ENCODE measurements around the gene FOXJ1. TPM values are rescaled to one million over a fixed set of nuclear protein-coding genes. Genes with fewer than 3 reads are reported as not detected.

FOXJ1 gene
- total RNA-seq, 1 donor from 2014 or later = not detected

DNA sequence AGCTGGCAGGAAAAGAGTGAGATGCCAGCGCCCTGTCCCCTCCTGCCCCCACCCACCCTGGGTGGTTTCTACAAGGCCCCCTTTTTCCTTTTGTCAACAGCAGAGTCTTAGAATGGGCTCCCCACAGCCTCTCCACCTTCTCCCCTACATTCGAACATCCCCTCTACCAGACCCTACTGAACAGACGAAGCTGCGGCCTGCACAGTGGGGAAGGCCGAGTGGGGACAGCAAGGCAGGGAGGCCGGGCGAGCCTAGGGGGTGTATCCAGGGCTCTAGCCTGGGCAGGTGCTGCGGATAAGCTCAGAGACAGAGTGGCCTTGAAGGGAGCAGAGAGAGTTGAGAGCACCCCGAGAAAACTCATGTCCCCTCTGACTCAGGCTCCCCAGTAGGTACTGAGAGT, 54.7 kb downstream of the FOXJ1 start:
- FAIRE-seq = no peak
- Histone ChIP-seq H3K4me3 (ENCODE audit: low read depth, low read length) (no peak overlapping the region), H3K27me3 (ENCODE audit: control insufficient read depth, insufficient read depth, low read length) (no peaks in the 10 kb centered on the region), H3K36me3 (ENCODE audit: control insufficient read depth, insufficient read depth, low read length) (peaks cover 42% of the 10 kb centered on the region)
- TF ChIP-seq, protein P1, sequence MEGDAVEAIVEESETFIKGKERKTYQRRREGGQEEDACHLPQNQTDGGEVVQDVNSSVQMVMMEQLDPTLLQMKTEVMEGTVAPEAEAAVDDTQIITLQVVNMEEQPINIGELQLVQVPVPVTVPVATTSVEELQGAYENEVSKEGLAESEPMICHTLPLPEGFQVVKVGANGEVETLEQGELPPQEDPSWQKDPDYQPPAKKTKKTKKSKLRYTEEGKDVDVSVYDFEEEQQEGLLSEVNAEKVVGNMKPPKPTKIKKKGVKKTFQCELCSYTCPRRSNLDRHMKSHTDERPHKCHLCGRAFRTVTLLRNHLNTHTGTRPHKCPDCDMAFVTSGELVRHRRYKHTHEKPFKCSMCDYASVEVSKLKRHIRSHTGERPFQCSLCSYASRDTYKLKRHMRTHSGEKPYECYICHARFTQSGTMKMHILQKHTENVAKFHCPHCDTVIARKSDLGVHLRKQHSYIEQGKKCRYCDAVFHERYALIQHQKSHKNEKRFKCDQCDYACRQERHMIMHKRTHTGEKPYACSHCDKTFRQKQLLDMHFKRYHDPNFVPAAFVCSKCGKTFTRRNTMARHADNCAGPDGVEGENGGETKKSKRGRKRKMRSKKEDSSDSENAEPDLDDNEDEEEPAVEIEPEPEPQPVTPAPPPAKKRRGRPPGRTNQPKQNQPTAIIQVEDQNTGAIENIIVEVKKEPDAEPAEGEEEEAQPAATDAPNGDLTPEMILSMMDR (IDR thresholded peaks at IDR 0.05; ENCODE audit: insufficient read depth, low read length, severe bottlenecking) = no peak
- no peak for DNase-seq (ENCODE audit: low read depth)

Other genes with a start within 250 kb of the FOXJ1 start
- gene TRIM65, start 244.3 kb downstream of the FOXJ1 start, total RNA-seq = 13.2 and 21.1 TPM in 2 replicates
- 27.4 and 31.7 TPM in 2 replicates for gene MRPL38, start 236.4 kb downstream of the FOXJ1 start, total RNA-seq
- 10.5 and 16.0 TPM in 2 replicates for gene FBF1, start 200.2 kb downstream of the FOXJ1 start, total RNA-seq
- 39.8 and 49.5 TPM in 2 replicates for gene ACOX1, start 162.1 kb downstream of the FOXJ1 start, total RNA-seq
- 19.6 and 24.5 TPM in 2 replicates for gene TEN1, start 162.0 kb downstream of the FOXJ1 start, total RNA-seq
- 0.64 and 1.3 TPM in 2 replicates for gene CDK3, start 140.4 kb downstream of the FOXJ1 start, total RNA-seq
- gene EVPL, start 113.9 kb downstream of the FOXJ1 start, total RNA-seq = 27.1 and 93.3 TPM in 2 replicates
- 42.9 and 54.8 TPM in 2 replicates for gene SRP68, start 68.7 kb downstream of the FOXJ1 start, total RNA-seq
- not detected in 2 replicates for gene GALR2, start 66.5 kb downstream of the FOXJ1 start, total RNA-seq
- gene ZACN, start 62.1 kb downstream of the FOXJ1 start, total RNA-seq = not detected in 2 replicates
- gene EXOC7, start 37.5 kb downstream of the FOXJ1 start, total RNA-seq = 41.9 and 49.5 TPM in 2 replicates
- not detected in 2 replicates for gene RNF157, start 99.2 kb upstream of the FOXJ1 start, total RNA-seq
- gene UBALD2, start 124.1 kb upstream of the FOXJ1 start, total RNA-seq = 3.4 and 7.3 TPM in 2 replicates
- gene QRICH2, start 167.0 kb upstream of the FOXJ1 start, total RNA-seq = 2.1 and 3.8 TPM in 2 replicates
- gene PRPSAP1, start 212.7 kb upstream of the FOXJ1 start, total RNA-seq = 29.2 and 30.5 TPM in 2 replicates
- gene SPHK1, start 243.4 kb upstream of the FOXJ1 start, total RNA-seq = 76.1 and 80.1 TPM in 2 replicates

Data from bronchial epithelial cell (primary cell).